Activated CD8-positive, alpha-beta T cell treated with anti-CD3 and anti-CD28 coated beads, Interleukin-2, amount 10 ng/mL, durations not matched to agents 7 days and 5 days (primary cell): Measurements from ENCODE around the gene DNAH1. TPM values are rescaled to one million over a fixed set of nuclear protein-coding genes. Genes with fewer than 3 reads are reported as not detected.

Source experiments
- ATAC-seq: fragments of 150-1000 bp; cut with Tn5 transposase; one replicate; pipeline ENCODE4 v1.10.0; 2021; ENCODE audit warnings: moderate library complexity
- CTCF ChIA-PET: fragments of 350-600 bp; sonication (Branson Sonifier 250); formaldehyde crosslinking; loops from one replicate; lab custom pipeline; 2021; ENCODE audit warnings: antibody characterized with exemption; lab: Charles Lee
- POLR2A ChIA-PET: fragments of 350-600 bp; sonication (Branson Sonifier 250); formaldehyde crosslinking; loops from one replicate; lab custom pipeline; 2021; ENCODE audit warnings: antibody characterized with exemption; lab: Charles Lee
- DNase-seq: peaks from one replicate; pipeline ENCODE4 v3.0.0-alpha.2; 2020
- H3K27ac Mint-ChIP-seq: one replicate; pipeline ENCODE4 v1.8.0; 2021; ENCODE audit warnings: mild to moderate bottlenecking, mixed read lengths
- H3K27me3 Mint-ChIP-seq: one replicate; pipeline ENCODE4 v1.8.0; 2021; ENCODE audit warnings: low read depth, mixed read lengths
- H3K36me3 Mint-ChIP-seq: one replicate; pipeline ENCODE4 v1.8.0; 2021; ENCODE audit warnings: low read depth, mixed read lengths
- H3K4me1 Mint-ChIP-seq: one replicate; pipeline ENCODE4 v1.8.0; 2021; ENCODE audit warnings: low read depth, mixed read lengths
- H3K4me3 Mint-ChIP-seq: one replicate; pipeline ENCODE4 v1.8.0; 2021; ENCODE audit warnings: mild to moderate bottlenecking, mixed read lengths
- H3K9me3 Mint-ChIP-seq: one replicate; pipeline ENCODE4 v1.8.0; 2022; ENCODE audit warnings: mixed read lengths; ENCODE audit not compliant: insufficient read depth
- total RNA-seq, 2 experiments: library from RNA; stranded (reverse); gene quantifications; one replicate each; pipeline ENCODE4 v1.2.3, GENCODE V29; 2021

DNAH1 gene
- total RNA-seq, 2 experiments from 2014 or later, result 18.1 to 20.2 TPM

DNA sequence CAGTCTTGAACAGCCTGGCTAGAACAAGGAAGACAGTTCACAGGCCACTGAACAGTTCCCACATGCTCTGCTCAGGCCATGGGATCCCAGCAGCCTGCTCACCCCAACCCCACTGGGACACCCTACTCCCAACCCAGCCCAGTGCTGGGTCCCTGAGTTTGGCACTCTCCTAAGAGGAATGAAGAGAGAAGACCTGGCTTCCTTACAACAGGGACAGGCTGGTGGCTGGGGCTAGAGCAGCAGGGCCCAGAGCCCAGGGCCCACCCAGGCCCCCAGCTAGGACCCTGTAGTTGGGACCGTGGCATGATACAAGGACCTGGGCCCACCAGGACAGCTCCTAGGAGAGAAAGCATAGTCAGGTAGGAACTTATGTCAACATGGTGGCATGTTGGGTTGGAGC lies 85.4 kb downstream of the DNAH1 start:
- Mint-ChIP-seq H3K27me3 (no peaks in the 10 kb centered on the region), H3K4me3 (no peak overlapping the region), H3K9me3 (no peaks in the 10 kb centered on the region), H3K27ac (peak overlapping the region; percentile 41), H3K36me3 (peaks cover 43% of the 10 kb centered on the region), H3K4me1 (peaks cover 5% of the 10 kb centered on the region)
- ATAC-seq (no peak), DNase-seq (no peak)
- ChIA-PET POLR2A (no interaction called here), CTCF (interaction anchor here (1.8 kb wide), 1 partner anchor 11 kb away, joined by 7 read pairs; no protein-coding TSS in a partner anchor)

DNA sequence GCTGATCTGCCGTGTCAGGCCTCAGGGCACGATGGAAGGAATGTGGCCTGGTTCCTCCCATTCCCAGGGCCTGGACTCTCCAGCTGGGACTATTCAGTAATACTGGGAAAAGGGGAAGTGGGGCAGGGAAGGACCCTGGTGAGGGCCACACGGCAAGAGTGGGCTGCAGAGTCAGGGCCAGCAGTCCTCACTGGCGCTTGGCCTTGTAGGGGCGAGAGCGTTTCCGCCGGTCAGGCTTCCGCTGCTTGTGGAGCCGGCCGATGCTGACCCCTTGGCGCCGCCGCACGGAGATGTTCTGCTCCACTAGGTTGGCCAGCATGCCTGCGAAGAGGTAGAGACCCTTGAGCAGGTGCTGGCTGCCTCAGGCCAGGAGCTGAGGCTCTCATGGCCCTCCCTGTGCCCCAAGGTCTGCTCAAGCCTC lies 86.0 kb downstream of the DNAH1 start:
- POLR2A ChIA-PET, result no interaction called here

GRCh38 chr3:52402706-52403270 lies 86.7 kb downstream of the DNAH1 start:
- H3K36me3 Mint-ChIP-seq, result peaks cover 54% of the 10 kb centered on the region
- ChIA-PET POLR2A (no interaction called here), CTCF (no interaction called here)
- H3K27ac Mint-ChIP-seq, result no peak overlapping the region
- H3K4me1 Mint-ChIP-seq, result peaks cover 9% of the 10 kb centered on the region
- ATAC-seq (no peak), DNase-seq (no peak)
- H3K4me3 Mint-ChIP-seq, result no peak overlapping the region
- H3K27me3 Mint-ChIP-seq, result no peaks in the 10 kb centered on the region
- H3K9me3 Mint-ChIP-seq, result no peaks in the 10 kb centered on the region

More for the DNA sequence above, 86.0 kb downstream of the DNAH1 start:
- CTCF ChIA-PET, result no interaction called here
- H3K27me3 Mint-ChIP-seq, result no peaks in the 10 kb centered on the region
- peaks cover 47% of the 10 kb centered on the region for H3K36me3 Mint-ChIP-seq
- no peak overlapping the region for H3K4me3 Mint-ChIP-seq
- H3K4me1 Mint-ChIP-seq, result peaks cover 9% of the 10 kb centered on the region
- ATAC-seq, result no peak
- H3K27ac Mint-ChIP-seq, result no peak overlapping the region
- DNase-seq, result no peak
- no peaks in the 10 kb centered on the region for H3K9me3 Mint-ChIP-seq

DNA sequence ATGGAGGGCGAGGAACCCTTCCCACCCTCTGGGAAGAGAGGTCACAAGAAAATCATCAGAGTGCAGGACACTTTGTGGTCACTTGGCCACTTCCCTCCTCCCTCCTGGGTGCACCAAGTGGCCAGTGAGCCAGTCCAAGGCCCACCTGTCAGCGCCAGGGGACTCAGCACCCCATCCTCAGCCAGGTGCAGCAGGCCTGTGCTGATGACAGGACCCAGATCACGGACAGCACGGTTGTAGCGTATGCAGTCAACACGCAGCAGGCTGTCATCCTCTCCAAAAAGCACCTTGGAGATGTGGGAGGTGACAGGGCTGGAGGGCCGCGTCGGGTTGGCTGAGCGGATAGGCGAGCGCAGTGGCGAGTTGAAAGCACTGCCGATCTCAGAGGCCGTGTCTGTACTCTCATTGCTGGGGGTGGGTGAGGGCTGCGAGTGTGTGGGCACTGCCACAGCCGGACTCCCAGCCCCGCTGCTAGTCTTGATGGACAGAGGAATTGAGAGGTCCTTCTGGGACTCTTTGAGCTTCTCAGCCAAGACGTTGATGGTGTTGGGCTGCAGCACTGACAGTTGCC lies 87.2 kb downstream of the DNAH1 start:
- Mint-ChIP-seq H3K27ac (no peak overlapping the region), H3K4me3 (no peak overlapping the region), H3K9me3 (no peaks in the 10 kb centered on the region), H3K27me3 (no peaks in the 10 kb centered on the region), H3K4me1 (peaks cover 15% of the 10 kb centered on the region), H3K36me3 (peaks cover 59% of the 10 kb centered on the region)
- DNase-seq (no peak), ATAC-seq (no peak)
- ChIA-PET CTCF (no interaction called here), POLR2A (no interaction called here)

DNA sequence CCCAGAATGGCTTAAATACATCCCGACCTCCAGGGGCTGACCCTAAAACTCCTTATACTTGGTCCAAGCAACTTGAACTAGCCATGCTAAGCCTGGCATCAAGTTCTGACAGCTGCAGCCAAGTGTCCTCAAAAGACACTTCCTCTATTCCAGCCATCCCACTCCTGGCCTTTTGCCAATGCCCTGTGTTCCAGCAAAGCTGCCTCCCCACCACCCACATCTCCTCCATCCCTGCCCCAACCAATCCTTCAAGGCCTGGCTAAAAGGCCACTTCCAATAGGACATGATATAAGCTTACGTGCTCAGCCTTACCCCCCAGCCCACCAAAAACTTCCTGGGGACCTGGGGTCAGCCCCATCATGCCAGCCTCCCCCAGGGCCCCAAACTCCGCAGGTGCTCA lies 87.8 kb downstream of the DNAH1 start:
- CTCF ChIA-PET, result interaction anchor here (0.8 kb wide), 1 partner anchor 65 kb away, joined by 3 read pairs; no protein-coding TSS in a partner anchor
- ATAC-seq (no peak), DNase-seq (no peak)
- Mint-ChIP-seq H3K9me3 (no peaks in the 10 kb centered on the region), H3K4me3 (no peak overlapping the region), H3K27me3 (no peaks in the 10 kb centered on the region), H3K27ac (no peak overlapping the region), H3K4me1 (peaks cover 21% of the 10 kb centered on the region), H3K36me3 (peaks cover 64% of the 10 kb centered on the region)
- POLR2A ChIA-PET, result no interaction called here

- CTCF ChIA-PET, result interaction anchor here (0.8 kb wide), 1 partner anchor 65 kb away, joined by 3 read pairs; no protein-coding TSS in a partner anchor
- no peaks in the 10 kb centered on the region for H3K27me3 Mint-ChIP-seq
- no peak for ATAC-seq
- H3K36me3 Mint-ChIP-seq, result peaks cover 64% of the 10 kb centered on the region
- H3K9me3 Mint-ChIP-seq, result no peaks in the 10 kb centered on the region
- DNase-seq, result no peak
- no peak overlapping the region for H3K4me3 Mint-ChIP-seq
- POLR2A ChIA-PET, result no interaction called here
- H3K27ac Mint-ChIP-seq, result no peak overlapping the region
- peaks cover 24% of the 10 kb centered on the region for H3K4me1 Mint-ChIP-seq
Measured at GRCh38 chr3:52404391-52404790, 88.3 kb downstream of the DNAH1 start.

- H3K4me3 Mint-ChIP-seq, result no peak overlapping the region
- peaks cover 24% of the 10 kb centered on the region for H3K4me1 Mint-ChIP-seq
- H3K27me3 Mint-ChIP-seq, result no peaks in the 10 kb centered on the region
- H3K27ac Mint-ChIP-seq, result no peak overlapping the region
- POLR2A ChIA-PET, result no interaction called here
- no peaks in the 10 kb centered on the region for H3K9me3 Mint-ChIP-seq
- CTCF ChIA-PET, result no interaction called here
- no peak for DNase-seq
- H3K36me3 Mint-ChIP-seq, result peaks cover 64% of the 10 kb centered on the region
- ATAC-seq, result no peak
Measured at GRCh38 chr3:52405066-52405465, 88.9 kb downstream of the DNAH1 start.

DNA sequence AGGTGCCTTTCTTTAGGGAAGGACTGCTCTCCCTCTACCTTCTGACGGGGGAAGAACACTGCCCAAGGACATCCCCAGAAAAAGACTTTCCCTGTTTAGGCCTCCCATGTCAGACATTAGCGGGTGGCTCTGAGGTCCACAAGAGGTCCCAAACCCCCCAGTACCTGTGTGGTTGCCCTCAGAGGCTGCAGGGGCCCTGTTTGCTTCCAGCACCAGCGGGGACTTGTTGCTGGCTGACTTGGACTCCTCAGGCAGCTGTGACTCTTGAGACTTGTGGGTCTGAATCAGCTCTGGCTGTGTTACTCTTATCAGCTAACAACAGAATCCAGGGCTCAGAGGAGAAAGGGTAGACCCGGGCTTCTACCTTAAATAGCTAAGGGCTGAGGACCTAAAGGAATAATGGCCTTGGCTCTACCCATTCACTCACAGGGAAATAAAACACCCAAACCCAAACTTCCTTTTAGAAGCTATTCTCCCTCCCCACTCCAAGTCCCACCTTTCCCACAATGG lies 89.5 kb downstream of the DNAH1 start:
- CTCF ChIA-PET, result no interaction called here
- H3K27me3 Mint-ChIP-seq, result no peaks in the 10 kb centered on the region
- POLR2A ChIA-PET, result no interaction called here
- peaks cover 24% of the 10 kb centered on the region for H3K4me1 Mint-ChIP-seq
- ATAC-seq (no peak), DNase-seq (no peak)
- H3K36me3 Mint-ChIP-seq, result peaks cover 61% of the 10 kb centered on the region
- H3K4me3 Mint-ChIP-seq, result no peak overlapping the region
- no peak overlapping the region for H3K27ac Mint-ChIP-seq
- no peaks in the 10 kb centered on the region for H3K9me3 Mint-ChIP-seq

- Mint-ChIP-seq H3K4me1 (peaks cover 24% of the 10 kb centered on the region), H3K4me3 (no peak overlapping the region), H3K27me3 (no peaks in the 10 kb centered on the region), H3K9me3 (no peaks in the 10 kb centered on the region), H3K36me3 (peaks cover 61% of the 10 kb centered on the region), H3K27ac (peak overlapping the region; percentile 44)
- no peak for DNase-seq
- ATAC-seq, result no peak
- POLR2A ChIA-PET, result no interaction called here
- CTCF ChIA-PET, result no interaction called here
Measured at GRCh38 chr3:52406231-52406661, 90.1 kb downstream of the DNAH1 start.

- Mint-ChIP-seq H3K36me3 (peaks cover 55% of the 10 kb centered on the region), H3K9me3 (no peaks in the 10 kb centered on the region), H3K4me1 (peaks cover 30% of the 10 kb centered on the region), H3K4me3 (no peak overlapping the region), H3K27me3 (no peaks in the 10 kb centered on the region), H3K27ac (peak overlapping the region; percentile 44)
- DNase-seq, result no peak
- CTCF ChIA-PET, result no interaction called here
- POLR2A ChIA-PET, result interaction anchor here (0.8 to 1.7 kb wide), 2 partner anchors 9 to 30 kb away, joined by 3 to 8 read pairs; no protein-coding TSS in a partner anchor
- no peak for ATAC-seq
Measured at GRCh38 chr3:52406791-52407510, 90.8 kb downstream of the DNAH1 start.

DNA sequence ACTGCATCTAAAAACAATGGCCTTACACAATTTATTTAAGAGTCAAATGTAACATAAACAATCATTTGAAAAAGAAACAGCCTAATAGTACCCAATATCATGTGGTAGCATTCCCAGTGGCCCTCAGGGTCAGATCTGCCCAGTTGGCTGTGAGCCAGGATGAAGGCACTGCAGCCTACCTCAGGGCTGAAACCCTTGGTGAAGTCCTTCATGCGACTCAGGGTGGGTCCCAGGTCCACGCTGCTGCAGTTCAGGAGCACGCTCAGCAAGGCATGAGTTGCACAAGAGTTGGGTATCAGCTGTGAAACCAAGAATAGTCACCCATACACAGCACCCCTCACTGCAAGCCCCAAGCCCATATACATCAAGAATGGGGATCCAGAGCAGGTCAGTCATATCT lies 91.7 kb downstream of the DNAH1 start:
- H3K4me3 Mint-ChIP-seq, result peak overlapping the region; percentile 81
- peaks cover 39% of the 10 kb centered on the region for H3K4me1 Mint-ChIP-seq
- POLR2A ChIA-PET, result interaction anchor here (0.8 to 1.7 kb wide), 2 partner anchors 9 to 31 kb away, joined by 3 to 8 read pairs; no protein-coding TSS in a partner anchor
- ATAC-seq (no peak), DNase-seq (no peak)
- CTCF ChIA-PET, result no interaction called here
- peak overlapping the region; percentile 36 for H3K27ac Mint-ChIP-seq
- H3K9me3 Mint-ChIP-seq, result no peaks in the 10 kb centered on the region
- H3K27me3 Mint-ChIP-seq, result no peaks in the 10 kb centered on the region
- peaks cover 48% of the 10 kb centered on the region for H3K36me3 Mint-ChIP-seq

DNA sequence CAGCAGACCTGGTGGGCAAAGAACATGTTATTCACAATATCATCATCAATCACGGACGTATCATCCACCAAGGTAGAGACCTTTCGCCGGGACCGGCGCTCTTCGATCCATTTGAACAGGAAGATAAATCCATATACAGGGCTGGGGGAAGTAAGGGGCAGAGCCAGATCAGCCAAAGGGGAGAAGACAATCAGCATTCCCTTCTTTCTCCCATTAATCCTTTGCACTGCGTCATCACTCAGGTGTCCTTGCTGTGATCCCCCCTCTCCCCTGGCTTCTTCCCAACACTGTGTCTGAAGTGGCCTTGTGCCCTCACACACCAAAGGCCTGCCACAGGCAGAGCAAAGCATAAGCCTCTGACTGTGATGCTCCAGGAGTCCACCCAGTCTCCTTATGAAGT lies 92.3 kb downstream of the DNAH1 start:
- H3K36me3 Mint-ChIP-seq, result peaks cover 46% of the 10 kb centered on the region
- peak overlapping the region; percentile 96 for H3K27ac Mint-ChIP-seq

More for the DNA sequence above, 92.3 kb downstream of the DNAH1 start:
- no peaks in the 10 kb centered on the region for H3K9me3 Mint-ChIP-seq
- peaks cover 43% of the 10 kb centered on the region for H3K4me1 Mint-ChIP-seq
- no peak for DNase-seq
- ATAC-seq, result no peak
- ChIA-PET CTCF (no interaction called here), POLR2A (interaction anchor here (1.7 kb wide), 1 partner anchor 10 kb away, joined by 8 read pairs; no protein-coding TSS in a partner anchor)
- no peaks in the 10 kb centered on the region for H3K27me3 Mint-ChIP-seq
- peak overlapping the region; percentile 81 for H3K4me3 Mint-ChIP-seq
